Epithelial cell of esophagus (primary cell): ENCODE results near the gene ADAM15.

ENCODE experiments used
- DNase-seq: peaks from one replicate; pipeline ENCODE4 v3.0.0; 2010; ENCODE audit warnings: low read depth
- H3K4me3 ChIP-seq: 2 replicates; pipeline ENCODE4 v1.5.1; 2011; ENCODE audit warnings: mild to moderate bottlenecking, low read length, control low read depth
- TF ChIP-seq, protein P1 (sequence below): IDR thresholded peaks from 2 replicates; pipeline ENCODE4 v1.5.1; 2011; ENCODE audit warnings: low read depth, mild to moderate bottlenecking, low read length, control low read depth, inconsistent platforms; ENCODE audit not compliant: insufficient read depth; ENCODE audit errors: missing control alignments

The ADAM15 gene

DNA sequence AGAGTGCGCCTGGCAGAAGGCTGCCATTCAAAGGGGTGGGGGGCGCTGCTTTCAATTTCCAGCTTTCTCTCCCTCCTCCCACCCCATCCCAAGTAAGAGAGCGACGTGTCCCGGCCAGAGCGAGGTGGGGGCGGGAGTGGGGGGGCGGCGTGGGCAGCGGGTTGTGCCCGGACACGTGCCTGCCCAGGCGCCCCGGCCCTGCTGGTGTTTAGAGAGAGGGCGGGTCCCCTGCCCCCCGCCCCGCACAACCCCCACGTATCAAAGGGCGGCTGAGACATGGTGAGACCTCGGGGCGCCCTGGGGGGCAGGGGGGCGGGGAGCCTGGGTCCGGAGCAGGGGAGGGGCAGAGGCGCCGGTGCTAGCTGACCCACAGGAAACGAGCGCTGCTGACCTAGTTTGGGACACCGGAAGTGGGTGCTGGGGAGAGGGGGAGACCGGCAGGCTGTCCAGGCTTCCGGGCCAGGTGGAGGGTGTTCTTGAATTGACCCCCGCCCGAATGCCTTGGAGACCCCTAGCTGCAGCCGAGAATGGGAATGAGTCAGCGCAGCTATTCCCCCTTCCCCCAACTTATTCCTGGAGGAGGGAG lies 47.3 kb upstream of the ADAM15 start:
- H3K4me3 ChIP-seq, result peak overlapping the region; percentile 89
- TF ChIP-seq, protein P1, sequence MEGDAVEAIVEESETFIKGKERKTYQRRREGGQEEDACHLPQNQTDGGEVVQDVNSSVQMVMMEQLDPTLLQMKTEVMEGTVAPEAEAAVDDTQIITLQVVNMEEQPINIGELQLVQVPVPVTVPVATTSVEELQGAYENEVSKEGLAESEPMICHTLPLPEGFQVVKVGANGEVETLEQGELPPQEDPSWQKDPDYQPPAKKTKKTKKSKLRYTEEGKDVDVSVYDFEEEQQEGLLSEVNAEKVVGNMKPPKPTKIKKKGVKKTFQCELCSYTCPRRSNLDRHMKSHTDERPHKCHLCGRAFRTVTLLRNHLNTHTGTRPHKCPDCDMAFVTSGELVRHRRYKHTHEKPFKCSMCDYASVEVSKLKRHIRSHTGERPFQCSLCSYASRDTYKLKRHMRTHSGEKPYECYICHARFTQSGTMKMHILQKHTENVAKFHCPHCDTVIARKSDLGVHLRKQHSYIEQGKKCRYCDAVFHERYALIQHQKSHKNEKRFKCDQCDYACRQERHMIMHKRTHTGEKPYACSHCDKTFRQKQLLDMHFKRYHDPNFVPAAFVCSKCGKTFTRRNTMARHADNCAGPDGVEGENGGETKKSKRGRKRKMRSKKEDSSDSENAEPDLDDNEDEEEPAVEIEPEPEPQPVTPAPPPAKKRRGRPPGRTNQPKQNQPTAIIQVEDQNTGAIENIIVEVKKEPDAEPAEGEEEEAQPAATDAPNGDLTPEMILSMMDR, result no peak
- no peak for DNase-seq

- TF ChIP-seq, protein P1, result no peak
- DNase-seq, result no peak
- peak overlapping the region; percentile 89 for H3K4me3 ChIP-seq
Observed at GRCh38 chr1:155004352-155005075, 46.6 kb upstream of the ADAM15 start.

DNA sequence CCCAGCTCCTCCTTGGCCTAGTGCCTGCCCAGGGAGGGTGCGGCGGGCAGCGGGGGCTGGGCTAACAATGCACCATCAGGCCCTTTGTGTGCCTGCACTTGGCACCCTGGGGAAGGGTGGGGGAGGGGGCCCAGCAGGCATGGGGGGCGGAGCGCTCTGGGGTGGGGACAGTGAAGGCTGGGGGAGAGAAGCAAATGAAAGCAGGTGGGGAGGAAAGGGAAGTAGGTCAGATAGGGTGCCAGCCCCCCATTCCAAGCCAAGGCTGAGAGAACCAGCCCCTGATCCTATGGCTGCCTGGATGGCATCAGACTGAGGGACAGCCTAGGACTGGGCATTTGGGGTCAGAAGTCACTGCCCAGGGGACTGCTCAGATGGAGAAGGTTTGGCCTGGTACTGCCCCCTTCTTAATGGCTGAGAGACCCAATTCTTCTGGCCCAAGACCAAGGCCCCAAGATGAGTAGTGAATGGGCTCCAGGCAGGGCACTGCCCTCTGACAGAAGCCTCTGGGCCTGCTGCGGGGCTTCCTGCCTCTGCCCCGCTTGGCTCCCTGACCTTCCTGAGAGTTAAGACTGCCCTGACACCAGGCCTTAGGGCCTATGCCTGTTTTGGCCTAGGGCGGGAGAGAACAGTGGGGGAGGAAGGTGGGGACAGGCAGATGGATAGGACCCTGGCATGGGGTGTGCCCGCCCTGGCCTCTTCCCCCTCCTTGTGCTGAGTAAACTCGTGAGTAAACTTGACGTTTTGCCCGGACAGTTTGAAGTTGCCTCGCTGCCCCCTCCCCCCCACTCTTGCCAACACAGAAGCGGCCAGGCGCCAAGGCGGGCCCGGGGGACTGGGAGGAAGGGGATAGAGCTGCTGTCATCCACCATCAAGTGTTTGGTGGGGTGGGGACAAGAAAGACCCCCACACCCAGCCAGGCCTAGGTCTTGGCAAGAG lies 45.8 kb upstream of the ADAM15 start:
- DNase-seq, result peak; percentile 63
- TF ChIP-seq, protein P1, result no peak
- peak overlapping the region; percentile 89 for H3K4me3 ChIP-seq

GRCh38 chr1:155006601-155007101 lies 44.5 kb upstream of the ADAM15 start:
- DNase-seq, result no peak
- TF ChIP-seq, protein P1, result no peak
- H3K4me3 ChIP-seq, result peak overlapping the region; percentile 64

- TF ChIP-seq, protein P1, result no peak
- H3K4me3 ChIP-seq, result peak overlapping the region; percentile 64
- no peak for DNase-seq
Observed at GRCh38 chr1:155007251-155007828, 43.8 kb upstream of the ADAM15 start.
